NCI-H82 treated with DMSO at 0.1 percent for 48 hours (cell line): Measurements from ENCODE around the gene EPHB1.
"Not testable (repeated sequence)": the region's sequence is repeated elsewhere in the genome, so short reads cannot be mapped to it uniquely, and the experiment has no call there.

Source experiments
- DNase-seq: peaks from one replicate; lab custom pipeline; 2025; ENCODE audit not compliant: unreplicated experiment; lab: John Stamatoyannopoulos, UW

Gene EPHB1

GRCh38 chr3:134991472-134992010 is 196.5 kb downstream of the EPHB1 start:
- no peak for DNase-seq

- DNase-seq: no peak
These were observed 197.1 kb downstream of the EPHB1 start for GRCh38 chr3:134992180-134992579.

- no peak for DNase-seq
These were observed 197.5 kb downstream of the EPHB1 start for GRCh38 chr3:134992586-134992985.

- no peak for DNase-seq
These were observed 198.0 kb downstream of the EPHB1 start for GRCh38 chr3:134993011-134993410.

GRCh38 chr3:134998158-134998557 is 203.1 kb downstream of the EPHB1 start:
- no peak for DNase-seq

- DNase-seq: no peak
These were observed 203.8 kb downstream of the EPHB1 start for GRCh38 chr3:134998855-134999254.

GRCh38 chr3:135000465-135000864 is 205.4 kb downstream of the EPHB1 start:
- DNase-seq: no peak

GRCh38 chr3:135005616-135006015 is 210.6 kb downstream of the EPHB1 start:
- DNase-seq: not testable (repeated sequence)

GRCh38 chr3:135007607-135008006 is 212.5 kb downstream of the EPHB1 start:
- DNase-seq: no peak

GRCh38 chr3:135008326-135008725 is 213.3 kb downstream of the EPHB1 start:
- DNase-seq: no peak

- DNase-seq: no peak
These were observed 214.0 kb downstream of the EPHB1 start for GRCh38 chr3:135009014-135009413.

- no peak for DNase-seq
These were observed 217.0 kb downstream of the EPHB1 start for GRCh38 chr3:135012101-135012500.

GRCh38 chr3:135013206-135013605 is 218.1 kb downstream of the EPHB1 start:
- DNase-seq: no peak

GRCh38 chr3:135014566-135014965 is 219.5 kb downstream of the EPHB1 start:
- no peak for DNase-seq

GRCh38 chr3:135017003-135017893 is 222.2 kb downstream of the EPHB1 start:
- no peak for DNase-seq

GRCh38 chr3:135018149-135018923 is 223.3 kb downstream of the EPHB1 start:
- DNase-seq: no peak

- no peak for DNase-seq
These were observed 225.1 kb downstream of the EPHB1 start for GRCh38 chr3:135020181-135020580.

GRCh38 chr3:135023996-135024658 is 229.1 kb downstream of the EPHB1 start:
- no peak for DNase-seq

- not testable (repeated sequence) for DNase-seq
These were observed 235.9 kb downstream of the EPHB1 start for GRCh38 chr3:135030768-135031615.

GRCh38 chr3:135033737-135034136 is 238.7 kb downstream of the EPHB1 start:
- DNase-seq: no peak
